ENCODE data around the gene ADAMTS6.

ADAMTS6 gene

GRCh38 chr5:65248896-65249295 is 232.8 kb downstream of the ADAMTS6 start:
- Histone ChIP-seq H4K8ac (ENCODE audit: low read length) (no peak overlapping the region), H3K79me1 (replicated peaks; ENCODE audit: low read length, poor library complexity, severe bottlenecking) (no peaks in the 10 kb centered on the region), H2AK5ac (ENCODE audit: low read length, severe bottlenecking) (no peak overlapping the region), H3K27me3 (ENCODE audit: control insufficient read depth in 1 of 2, insufficient read depth in 1 of 2, low read length in 2 of 2) (no peaks in the 10 kb centered on the region), H3K4ac (ENCODE audit: low read depth in 1 of 2, low read length in 2 of 2) (no peak overlapping the region), H2BK5ac (ENCODE audit: low read depth, low read length, poor library complexity, severe bottlenecking) (no peak overlapping the region), H2BK15ac (ENCODE audit: low read depth, poor library complexity, severe bottlenecking) (no peak overlapping the region), H3K18ac (ENCODE audit: low read depth in 1 of 2, low read length in 2 of 2) (no peak overlapping the region), H3K9ac (ENCODE audit: low read length) (no peak overlapping the region), H3K4me2 (ENCODE audit: low read length, poor library complexity, severe bottlenecking) (no peak overlapping the region), H3K36me3 (ENCODE audit: control insufficient read depth in 1 of 2, insufficient read depth in 2 of 2, low read depth in 1 of 2, low read length in 2 of 2) (peaks cover 0 to 48% of the 10 kb centered on the region in 2 experiments), H3K27ac (ENCODE audit: low read length, poor library complexity, severe bottlenecking) (no peak overlapping the region), H2AFZ (ENCODE audit: low read depth, low read length) (no peak overlapping the region), H2BK120ac (ENCODE audit: low read depth, low read length) (no peak overlapping the region), H3K4me3 (ENCODE audit: insufficient read depth in 1 of 2, low read depth in 1 of 2, low read length in 2 of 2) (no peak overlapping the region), H2BK12ac (ENCODE audit: low read length in 2 of 2) (no peak overlapping the region), H3K14ac (ENCODE audit: low read length in 2 of 2) (no peak overlapping the region), H3K4me1 (ENCODE audit: control insufficient read depth, insufficient read depth, low read depth, low read length) (no peaks in the 10 kb centered on the region), H3K9me3 (ENCODE audit: control insufficient read depth, low read length) (no peaks in the 10 kb centered on the region), H3K23ac (ENCODE audit: low read length in 2 of 2) (no peak overlapping the region), H4K91ac (ENCODE audit: low read length) (no peak overlapping the region)
- WGBS: 90% methylated on average over 4 of the region's 4 CpGs
- DNase-seq: no peak

DNA sequence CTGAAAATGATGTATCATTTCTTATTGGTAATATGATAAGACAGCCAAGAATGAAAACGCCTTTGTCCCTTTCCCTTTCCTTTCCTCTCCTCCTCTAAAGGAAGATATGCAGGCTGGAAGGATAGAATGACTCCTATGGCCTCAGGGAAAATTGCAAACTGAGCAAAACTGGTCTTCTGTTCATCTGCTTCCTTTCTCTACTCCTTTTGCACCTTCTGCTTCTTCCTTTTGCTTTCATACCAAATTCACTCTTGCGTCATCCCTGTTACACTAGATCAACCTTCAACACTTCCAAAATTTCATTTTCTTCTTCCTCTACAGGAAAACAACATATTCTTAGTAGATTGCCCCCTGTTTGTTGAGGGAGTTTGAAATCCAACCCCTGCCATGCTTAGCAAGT is 234.1 kb downstream of the ADAMTS6 start:
- Histone ChIP-seq H2BK15ac (ENCODE audit: low read depth, poor library complexity, severe bottlenecking) (no peak overlapping the region), H3K27ac (ENCODE audit: low read length, poor library complexity, severe bottlenecking) (no peak overlapping the region), H2BK12ac (ENCODE audit: low read length in 2 of 2) (no peak overlapping the region), H3K4me1 (ENCODE audit: control insufficient read depth, insufficient read depth, low read depth, low read length) (no peaks in the 10 kb centered on the region), H2AK5ac (ENCODE audit: low read length, severe bottlenecking) (no peak overlapping the region), H3K14ac (ENCODE audit: low read length in 2 of 2) (no peak overlapping the region), H3K36me3 (ENCODE audit: control insufficient read depth in 1 of 2, insufficient read depth in 2 of 2, low read depth in 1 of 2, low read length in 2 of 2) (peaks cover 0 to 55% of the 10 kb centered on the region in 2 experiments), H3K79me1 (replicated peaks; ENCODE audit: low read length, poor library complexity, severe bottlenecking) (no peaks in the 10 kb centered on the region), H3K18ac (ENCODE audit: low read depth in 1 of 2, low read length in 2 of 2) (no peak overlapping the region), H3K27me3 (ENCODE audit: control insufficient read depth in 1 of 2, insufficient read depth in 1 of 2, low read length in 2 of 2) (no peaks in the 10 kb centered on the region), H3K9ac (ENCODE audit: low read length) (no peak overlapping the region), H2BK5ac (ENCODE audit: low read depth, low read length, poor library complexity, severe bottlenecking) (no peak overlapping the region), H3K4me3 (ENCODE audit: insufficient read depth in 1 of 2, low read depth in 1 of 2, low read length in 2 of 2) (no peak overlapping the region), H4K91ac (ENCODE audit: low read length) (no peak overlapping the region), H3K23ac (ENCODE audit: low read length in 2 of 2) (no peak overlapping the region), H4K8ac (ENCODE audit: low read length) (no peak overlapping the region), H3K9me3 (ENCODE audit: control insufficient read depth, low read length) (no peaks in the 10 kb centered on the region), H3K4ac (ENCODE audit: low read depth in 1 of 2, low read length in 2 of 2) (no peak overlapping the region), H3K4me2 (ENCODE audit: low read length, poor library complexity, severe bottlenecking) (no peak overlapping the region), H2AFZ (ENCODE audit: low read depth, low read length) (no peak overlapping the region), H2BK120ac (ENCODE audit: low read depth, low read length) (no peak overlapping the region)
- WGBS: 96% methylated on average over 2 of the region's 2 CpGs
- no peak for DNase-seq

- Histone ChIP-seq H3K79me1 (replicated peaks; ENCODE audit: low read length, poor library complexity, severe bottlenecking) (no peaks in the 10 kb centered on the region), H3K4me2 (ENCODE audit: low read length, poor library complexity, severe bottlenecking) (no peak overlapping the region), H2AFZ (ENCODE audit: low read depth, low read length) (no peak overlapping the region), H3K36me3 (ENCODE audit: control insufficient read depth in 1 of 2, insufficient read depth in 2 of 2, low read depth in 1 of 2, low read length in 2 of 2) (peaks cover 0 to 59% of the 10 kb centered on the region in 2 experiments), H3K4ac (ENCODE audit: low read depth in 1 of 2, low read length in 2 of 2) (no peak overlapping the region), H2BK5ac (ENCODE audit: low read depth, low read length, poor library complexity, severe bottlenecking) (no peak overlapping the region), H3K9me3 (ENCODE audit: control insufficient read depth, low read length) (no peaks in the 10 kb centered on the region), H2AK5ac (ENCODE audit: low read length, severe bottlenecking) (no peak overlapping the region), H3K4me1 (ENCODE audit: control insufficient read depth, insufficient read depth, low read depth, low read length) (no peaks in the 10 kb centered on the region), H3K23ac (ENCODE audit: low read length in 2 of 2) (no peak overlapping the region), H3K27ac (ENCODE audit: low read length, poor library complexity, severe bottlenecking) (no peak overlapping the region), H2BK15ac (ENCODE audit: low read depth, poor library complexity, severe bottlenecking) (no peak overlapping the region), H3K4me3 (ENCODE audit: insufficient read depth in 1 of 2, low read depth in 1 of 2, low read length in 2 of 2) (no peak overlapping the region), H3K27me3 (ENCODE audit: control insufficient read depth in 1 of 2, insufficient read depth in 1 of 2, low read length in 2 of 2) (no peaks in the 10 kb centered on the region), H3K18ac (ENCODE audit: low read depth in 1 of 2, low read length in 2 of 2) (no peak overlapping the region), H2BK12ac (ENCODE audit: low read length in 2 of 2) (no peak overlapping the region), H4K8ac (ENCODE audit: low read length) (no peak overlapping the region), H3K9ac (ENCODE audit: low read length) (no peak overlapping the region), H3K14ac (ENCODE audit: low read length in 2 of 2) (no peak overlapping the region), H4K91ac (ENCODE audit: low read length) (no peak overlapping the region), H2BK120ac (ENCODE audit: low read depth, low read length) (no peak overlapping the region)
- no peak for DNase-seq
- WGBS: 75% methylated on average over 2 of the region's 4 CpGs
Observed at GRCh38 chr5:65246741-65247140, 235.0 kb downstream of the ADAMTS6 start.

DNA sequence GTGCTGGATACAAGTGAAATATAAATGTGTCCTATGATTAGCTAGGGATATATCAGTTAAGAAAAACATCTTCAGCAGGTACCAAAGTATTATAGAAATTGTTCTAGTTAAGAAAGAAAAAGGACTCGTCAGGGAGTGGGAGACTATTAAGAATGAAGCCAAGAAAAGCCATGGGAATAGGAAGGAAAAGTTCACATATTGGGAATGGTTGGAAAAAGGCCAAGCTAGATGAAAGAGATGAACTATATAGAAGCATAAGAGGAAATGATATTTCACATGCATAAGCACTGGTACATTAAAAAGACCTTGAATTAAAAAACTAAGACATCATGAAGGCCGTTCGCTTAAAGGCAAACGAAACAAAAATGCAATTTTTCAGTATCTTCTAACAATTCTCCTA is 237.7 kb downstream of the ADAMTS6 start:
- no peak overlapping the region for H2AK5ac ChIP-seq (ENCODE audit: low read length, severe bottlenecking)
- WGBS: 100% methylated on average over 3 of the region's 4 CpGs
- no peak overlapping the region for H3K18ac ChIP-seq (ENCODE audit: low read depth in 1 of 2, low read length in 2 of 2)
- no peak overlapping the region for H3K4me3 ChIP-seq (ENCODE audit: insufficient read depth in 1 of 2, low read depth in 1 of 2, low read length in 2 of 2)
- H2BK15ac ChIP-seq (ENCODE audit: low read depth, poor library complexity, severe bottlenecking): no peak overlapping the region
- no peak overlapping the region for H2BK12ac ChIP-seq (ENCODE audit: low read length in 2 of 2)
- no peak overlapping the region for H3K4me2 ChIP-seq (ENCODE audit: low read length, poor library complexity, severe bottlenecking)
- no peaks in the 10 kb centered on the region for H3K9me3 ChIP-seq (ENCODE audit: control insufficient read depth, low read length)
- no peak overlapping the region for H4K8ac ChIP-seq (ENCODE audit: low read length)
- H2AFZ ChIP-seq (ENCODE audit: low read depth, low read length): no peak overlapping the region
- no peak overlapping the region for H3K27ac ChIP-seq (ENCODE audit: low read length, poor library complexity, severe bottlenecking)
- no peak overlapping the region for H3K14ac ChIP-seq (ENCODE audit: low read length in 2 of 2)
- H3K23ac ChIP-seq (ENCODE audit: low read length in 2 of 2): no peak overlapping the region
- no peaks in the 10 kb centered on the region for H3K79me1 ChIP-seq (replicated peaks; ENCODE audit: low read length, poor library complexity, severe bottlenecking)
- no peaks in the 10 kb centered on the region for H3K27me3 ChIP-seq (ENCODE audit: control insufficient read depth in 1 of 2, insufficient read depth in 1 of 2, low read length in 2 of 2)
- H2BK120ac ChIP-seq (ENCODE audit: low read depth, low read length): no peak overlapping the region
- no peak overlapping the region for H3K9ac ChIP-seq (ENCODE audit: low read length)
- H3K36me3 ChIP-seq (ENCODE audit: control insufficient read depth in 1 of 2, insufficient read depth in 2 of 2, low read depth in 1 of 2, low read length in 2 of 2): peaks cover 0 to 64% of the 10 kb centered on the region in 2 experiments
- H2BK5ac ChIP-seq (ENCODE audit: low read depth, low read length, poor library complexity, severe bottlenecking): no peak overlapping the region
- no peak overlapping the region for H3K4ac ChIP-seq (ENCODE audit: low read depth in 1 of 2, low read length in 2 of 2)
- H4K91ac ChIP-seq (ENCODE audit: low read length): no peak overlapping the region
- H3K4me1 ChIP-seq (ENCODE audit: control insufficient read depth, insufficient read depth, low read depth, low read length): no peaks in the 10 kb centered on the region
- no peak for DNase-seq

Measured in mesenchymal stem cell (in vitro differentiated cells and primary cell).